GM18907 (cell line): Measurements from ENCODE around the gene BET1.
"Not testable (repeated sequence)": the region's sequence is repeated elsewhere in the genome, so short reads cannot be mapped to it uniquely, and the experiment has no call there.

ENCODE experiments used
- ATAC-seq: cut with Tn5 transposase; IDR thresholded peaks from one replicate; pipeline ENCODE4 v1.9.1; 2021; ENCODE audit warnings: mild to moderate bottlenecking, moderate library complexity; ENCODE audit not compliant: unreplicated experiment

The BET1 gene

GRCh38 chr7:94004024-94004951 is at the start of gene BET1:
Gene BET1 (minus strand): TSS chr7:94004355. CDS start chr7:94004216, 139 bp downstream.
- ATAC-seq, result peak; percentile 97

GRCh38 chr7:94053532-94053931 is 49.4 kb upstream of the BET1 start:
- no peak for ATAC-seq

GRCh38 chr7:94052398-94053180 is 48.4 kb upstream of the BET1 start:
- peak; percentile 61 for ATAC-seq

GRCh38 chr7:94050046-94050445 is 45.9 kb upstream of the BET1 start:
- peak; percentile 89 for ATAC-seq

GRCh38 chr7:94049615-94050014 is 45.5 kb upstream of the BET1 start:
- peak; percentile 18 for ATAC-seq

- ATAC-seq, result no peak
These were observed 44.6 kb upstream of the BET1 start for GRCh38 chr7:94048755-94049154.

GRCh38 chr7:94047956-94048355 is 43.8 kb upstream of the BET1 start:
- ATAC-seq, result no peak

- ATAC-seq, result no peak
These were observed 41.4 kb upstream of the BET1 start for GRCh38 chr7:94045581-94045980.

GRCh38 chr7:94044806-94045205 is 40.7 kb upstream of the BET1 start:
- peak; percentile 49 for ATAC-seq

- ATAC-seq, result no peak
These were observed 39.1 kb upstream of the BET1 start for GRCh38 chr7:94043299-94043698.

- peak; percentile 89 for ATAC-seq
These were observed 38.2 kb upstream of the BET1 start for GRCh38 chr7:94042381-94042780.

- ATAC-seq, result no peak
These were observed 37.4 kb upstream of the BET1 start for GRCh38 chr7:94041529-94041928.

- no peak for ATAC-seq
These were observed 36.1 kb upstream of the BET1 start for GRCh38 chr7:94040254-94040653.

- ATAC-seq, result no peak
These were observed 35.3 kb upstream of the BET1 start for GRCh38 chr7:94039368-94040035.

GRCh38 chr7:94031865-94032264 is 27.7 kb upstream of the BET1 start:
- peak; percentile 89 for ATAC-seq

GRCh38 chr7:94030634-94031033 is 26.5 kb upstream of the BET1 start:
- no peak for ATAC-seq

GRCh38 chr7:94029976-94030375 is 25.8 kb upstream of the BET1 start:
- no peak for ATAC-seq

- no peak for ATAC-seq
These were observed 24.6 kb upstream of the BET1 start for GRCh38 chr7:94028768-94029167.

GRCh38 chr7:94026619-94027018 is 22.5 kb upstream of the BET1 start:
- not testable (repeated sequence) for ATAC-seq

- ATAC-seq, result no peak
These were observed 18.4 kb upstream of the BET1 start for GRCh38 chr7:94022550-94022949.

- ATAC-seq, result no peak
These were observed 12.6 kb upstream of the BET1 start for GRCh38 chr7:94016786-94017185.
